GM12873 (cell line): Measurements from ENCODE around the gene RAD51B.

Experiments used
- CTCF ChIP-seq: IDR thresholded peaks from 2 replicates; pipeline ENCODE4 v1.5.1; 2012; ENCODE audit warnings: low read depth, mild to moderate bottlenecking, moderate library complexity, low read length, control low read depth; ENCODE audit not compliant: insufficient read depth; ENCODE audit errors: missing control alignments

RAD51B gene

GRCh38 chr14:68708343-68708742, 888.8 kb downstream of the RAD51B start:
- TF ChIP-seq CTCF, result no peak

- no peak for TF ChIP-seq CTCF
Measured at GRCh38 chr14:68709007-68709406, 889.4 kb downstream of the RAD51B start.

GRCh38 chr14:68710776-68711175, 891.2 kb downstream of the RAD51B start:
- no peak for TF ChIP-seq CTCF

- TF ChIP-seq CTCF, result no peak
Measured at GRCh38 chr14:68711561-68712309, 892.2 kb downstream of the RAD51B start.

GRCh38 chr14:68712703-68713370, 893.3 kb downstream of the RAD51B start:
- no peak for TF ChIP-seq CTCF

GRCh38 chr14:68713782-68714181, 894.2 kb downstream of the RAD51B start:
- no peak for TF ChIP-seq CTCF

GRCh38 chr14:68714991-68715924, 895.7 kb downstream of the RAD51B start:
- TF ChIP-seq CTCF, result peak; percentile 18
